ENCODE measurements around the gene RAB3GAP1.
"Not testable (repeated sequence)": the region's sequence is repeated elsewhere in the genome, so short reads cannot be mapped to it uniquely, and the experiment has no call there.

RAB3GAP1 gene

DNA sequence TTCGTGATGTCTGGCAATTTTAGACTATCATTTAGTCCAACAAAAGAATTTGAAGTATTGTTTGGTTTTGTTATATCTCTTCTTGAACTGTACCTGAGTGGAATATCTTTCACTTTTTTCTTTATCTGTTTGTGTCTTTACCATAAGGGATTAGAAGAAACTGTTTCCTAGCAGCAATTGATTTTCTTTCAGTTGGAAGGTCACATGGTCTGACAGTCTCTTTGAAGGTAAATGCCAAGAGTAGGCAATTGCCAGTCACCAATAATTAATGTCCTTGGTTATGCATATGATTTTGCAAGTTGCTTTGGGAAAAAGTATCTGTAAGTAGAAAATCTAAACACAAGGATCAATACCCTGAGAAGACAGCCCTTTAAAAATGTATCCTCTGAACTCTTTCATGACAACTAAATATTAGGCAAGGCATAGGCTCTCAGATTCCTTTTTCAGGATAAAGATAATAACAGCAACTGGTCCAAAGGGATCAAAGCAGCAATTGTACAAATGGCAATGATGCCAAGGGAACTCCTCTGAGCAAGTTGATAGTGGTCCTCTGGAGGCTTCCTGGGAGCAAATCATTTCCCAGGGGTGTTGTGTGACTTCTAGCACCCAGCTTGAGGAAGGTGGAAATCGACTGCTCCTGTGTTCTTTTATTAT is 22.5 kb upstream of the RAB3GAP1 start:
- no peaks in the 10 kb centered on the region for H3K4me1 ChIP-seq (ENCODE audit: control insufficient read depth, insufficient read depth, low read length)
- H3K4me3 ChIP-seq (ENCODE audit: low read depth, low read length): no peak overlapping the region
- no peak overlapping the region for H3K9ac ChIP-seq (ENCODE audit: low read depth, low read length)
- H3K36me3 ChIP-seq (ENCODE audit: control insufficient read depth, insufficient read depth, low read length): no peaks in the 10 kb centered on the region
- no peaks in the 10 kb centered on the region for H3K27me3 ChIP-seq (ENCODE audit: control insufficient read depth, insufficient read depth, low read length)
- H3K9me3 ChIP-seq (ENCODE audit: control insufficient read depth, insufficient read depth, low read length): no peaks in the 10 kb centered on the region

DNA sequence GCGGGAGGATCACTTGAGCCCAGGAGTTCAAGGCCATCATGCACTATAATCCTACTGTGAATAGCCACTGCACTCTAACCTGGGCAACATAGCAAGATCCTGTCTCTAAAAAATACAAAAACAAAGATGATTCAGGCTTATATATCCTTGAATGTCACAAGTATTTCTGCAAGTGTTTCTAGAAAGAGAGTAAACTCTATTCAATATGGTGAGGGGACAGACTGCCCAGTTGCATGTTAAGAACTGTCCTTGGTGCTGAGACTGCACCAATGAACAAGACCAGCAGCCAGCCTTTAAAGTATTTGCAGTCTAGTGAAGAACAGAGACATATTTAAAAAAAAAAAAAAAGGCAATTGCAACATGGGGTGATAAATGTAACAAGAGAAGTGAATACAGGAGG is 21.3 kb upstream of the RAB3GAP1 start:
- Histone ChIP-seq H3K4me1 (ENCODE audit: control insufficient read depth, insufficient read depth, low read length) (no peaks in the 10 kb centered on the region), H3K36me3 (ENCODE audit: control insufficient read depth, insufficient read depth, low read length) (no peaks in the 10 kb centered on the region), H3K4me3 (ENCODE audit: low read depth, low read length) (no peak overlapping the region), H3K9me3 (ENCODE audit: control insufficient read depth, insufficient read depth, low read length) (no peaks in the 10 kb centered on the region), H3K27me3 (ENCODE audit: control insufficient read depth, insufficient read depth, low read length) (no peaks in the 10 kb centered on the region), H3K9ac (ENCODE audit: low read depth, low read length) (no peak overlapping the region)

DNA sequence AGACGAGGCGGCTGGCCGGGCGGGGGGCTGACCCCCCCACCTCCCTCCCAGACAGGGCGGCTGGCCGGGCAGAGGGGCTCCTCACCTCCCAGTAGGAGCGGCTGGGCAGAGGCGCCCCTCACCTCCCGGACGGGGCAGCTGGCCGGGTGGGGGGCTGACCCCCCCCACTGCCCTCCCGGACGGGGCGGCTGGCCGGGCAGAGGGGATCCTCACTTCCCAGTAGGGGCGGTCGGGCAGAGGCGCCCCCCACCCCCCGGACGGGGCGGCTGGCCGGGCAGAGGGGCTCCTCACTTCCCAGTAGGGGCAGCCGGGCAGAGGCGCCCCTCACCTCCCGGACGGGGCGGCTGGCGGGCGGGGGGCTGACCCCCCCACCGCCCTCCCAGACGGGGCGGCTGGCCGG is 18.9 kb upstream of the RAB3GAP1 start:
- not testable (repeated sequence) for H3K27me3 ChIP-seq (ENCODE audit: control insufficient read depth, insufficient read depth, low read length); H3K9ac ChIP-seq (ENCODE audit: low read depth, low read length); H3K9me3 ChIP-seq (ENCODE audit: control insufficient read depth, insufficient read depth, low read length); H3K4me1 ChIP-seq (ENCODE audit: control insufficient read depth, insufficient read depth, low read length); H3K36me3 ChIP-seq (ENCODE audit: control insufficient read depth, insufficient read depth, low read length); H3K4me3 ChIP-seq (ENCODE audit: low read depth, low read length)

DNA sequence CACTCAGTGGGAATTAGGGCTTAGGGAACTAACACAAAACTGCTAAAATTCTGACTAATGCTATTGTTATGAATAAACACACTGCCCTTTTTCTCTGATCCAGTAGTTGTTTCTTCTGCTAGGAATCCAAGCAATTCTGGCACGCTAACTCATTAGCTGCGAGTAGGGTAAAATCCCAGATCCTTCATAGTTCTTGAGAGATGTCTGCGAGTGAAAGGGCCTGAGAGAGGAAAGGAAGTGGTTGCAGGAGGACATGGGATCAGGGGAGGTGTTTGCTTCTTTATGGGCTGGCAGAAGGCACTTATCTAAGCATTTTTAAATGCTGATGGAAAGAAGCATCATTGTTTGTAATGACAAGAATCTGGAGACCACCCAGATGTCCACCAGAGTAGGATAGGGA is 14.3 kb upstream of the RAB3GAP1 start:
- no peaks in the 10 kb centered on the region for H3K27me3 ChIP-seq (ENCODE audit: control insufficient read depth, insufficient read depth, low read length)
- H3K36me3 ChIP-seq (ENCODE audit: control insufficient read depth, insufficient read depth, low read length): no peaks in the 10 kb centered on the region
- no peak overlapping the region for H3K4me3 ChIP-seq (ENCODE audit: low read depth, low read length)
- no peaks in the 10 kb centered on the region for H3K4me1 ChIP-seq (ENCODE audit: control insufficient read depth, insufficient read depth, low read length)
- no peaks in the 10 kb centered on the region for H3K9me3 ChIP-seq (ENCODE audit: control insufficient read depth, insufficient read depth, low read length)
- H3K9ac ChIP-seq (ENCODE audit: low read depth, low read length): no peak overlapping the region

DNA sequence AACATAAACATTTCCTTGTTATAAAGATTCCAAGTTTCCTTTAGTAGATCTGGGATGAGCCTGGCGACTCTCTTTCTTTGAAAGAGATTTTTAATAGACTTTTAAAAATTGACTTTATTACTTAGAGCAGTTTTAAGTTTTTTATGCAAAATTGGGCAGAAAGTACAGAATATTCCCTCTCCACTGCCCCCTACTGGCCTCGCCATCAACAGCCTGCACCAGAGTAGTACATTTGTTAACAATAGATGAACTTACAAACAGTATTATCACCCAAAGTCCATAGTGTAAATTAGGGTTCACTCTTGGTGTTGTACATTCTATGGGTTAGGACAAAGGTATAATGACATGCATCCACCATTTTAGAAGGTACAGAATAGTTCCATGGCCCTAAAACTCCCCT is 8.7 kb upstream of the RAB3GAP1 start:
- no peaks in the 10 kb centered on the region for H3K36me3 ChIP-seq (ENCODE audit: control insufficient read depth, insufficient read depth, low read length)
- H3K27me3 ChIP-seq (ENCODE audit: control insufficient read depth, insufficient read depth, low read length): no peaks in the 10 kb centered on the region
- no peaks in the 10 kb centered on the region for H3K9me3 ChIP-seq (ENCODE audit: control insufficient read depth, insufficient read depth, low read length)
- H3K4me3 ChIP-seq (ENCODE audit: low read depth, low read length): no peak overlapping the region
- H3K4me1 ChIP-seq (ENCODE audit: control insufficient read depth, insufficient read depth, low read length): peaks cover 2% of the 10 kb centered on the region
- H3K9ac ChIP-seq (ENCODE audit: low read depth, low read length): no peak overlapping the region

DNA sequence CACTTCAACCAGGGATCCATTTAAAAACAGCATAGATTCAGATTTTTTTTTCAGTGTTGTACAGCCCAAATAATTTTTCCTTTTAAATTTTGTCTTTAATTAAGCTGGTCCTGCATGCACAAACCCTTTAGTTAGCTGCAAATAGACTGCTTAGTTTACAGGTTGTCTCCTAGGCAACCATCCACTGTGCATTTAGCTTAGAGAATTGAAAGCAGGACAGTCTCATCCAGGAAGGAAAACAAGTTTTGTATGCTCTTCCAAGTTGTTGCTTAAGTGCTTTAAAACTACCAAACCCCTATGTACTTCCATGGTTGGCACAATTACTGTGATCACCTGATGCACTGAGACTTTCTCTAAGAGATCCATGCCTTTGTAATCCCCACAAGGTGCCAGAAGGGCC is 4.8 kb upstream of the RAB3GAP1 start, which contains the start of gene MAP3K19:
TSS of gene MAP3K19 (minus strand) at position 148 of the 400 bp plus-strand sequence. CDS start 22,800 bp downstream, outside the sequence.
- H3K9me3 ChIP-seq (ENCODE audit: control insufficient read depth, insufficient read depth, low read length): no peaks in the 10 kb centered on the region
- no peaks in the 10 kb centered on the region for H3K36me3 ChIP-seq (ENCODE audit: control insufficient read depth, insufficient read depth, low read length)
- peaks cover 5% of the 10 kb centered on the region for H3K4me1 ChIP-seq (ENCODE audit: control insufficient read depth, insufficient read depth, low read length)
- H3K9ac ChIP-seq (ENCODE audit: low read depth, low read length): no peak within 1 kb of the TSS
- no peak within 1 kb of the TSS for H3K4me3 ChIP-seq (ENCODE audit: low read depth, low read length)
- no peaks in the 10 kb centered on the region for H3K27me3 ChIP-seq (ENCODE audit: control insufficient read depth, insufficient read depth, low read length)

DNA sequence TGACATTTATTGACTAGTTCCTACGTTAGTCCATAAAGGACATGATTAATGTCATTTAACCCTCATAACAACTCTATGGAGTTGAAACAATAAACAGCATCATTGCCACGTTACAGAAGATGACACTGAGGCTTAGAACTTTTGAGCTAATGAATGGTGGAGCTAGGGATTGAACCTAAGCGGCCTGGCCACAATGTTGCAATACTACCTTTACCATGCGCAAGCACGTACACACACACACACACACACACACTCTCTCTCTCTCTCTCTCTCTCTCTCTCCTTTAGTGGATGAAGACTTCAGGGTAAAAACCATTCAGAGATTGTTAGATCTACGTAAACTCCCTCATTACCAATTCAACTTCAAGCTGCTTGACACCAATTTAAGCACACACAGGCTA is 4.0 kb upstream of the RAB3GAP1 start:
- no peak overlapping the region for H3K4me3 ChIP-seq (ENCODE audit: low read depth, low read length)
- peaks cover 5% of the 10 kb centered on the region for H3K4me1 ChIP-seq (ENCODE audit: control insufficient read depth, insufficient read depth, low read length)
- no peaks in the 10 kb centered on the region for H3K27me3 ChIP-seq (ENCODE audit: control insufficient read depth, insufficient read depth, low read length)
- no peaks in the 10 kb centered on the region for H3K9me3 ChIP-seq (ENCODE audit: control insufficient read depth, insufficient read depth, low read length)
- no peak overlapping the region for H3K9ac ChIP-seq (ENCODE audit: low read depth, low read length)
- H3K36me3 ChIP-seq (ENCODE audit: control insufficient read depth, insufficient read depth, low read length): no peaks in the 10 kb centered on the region

DNA sequence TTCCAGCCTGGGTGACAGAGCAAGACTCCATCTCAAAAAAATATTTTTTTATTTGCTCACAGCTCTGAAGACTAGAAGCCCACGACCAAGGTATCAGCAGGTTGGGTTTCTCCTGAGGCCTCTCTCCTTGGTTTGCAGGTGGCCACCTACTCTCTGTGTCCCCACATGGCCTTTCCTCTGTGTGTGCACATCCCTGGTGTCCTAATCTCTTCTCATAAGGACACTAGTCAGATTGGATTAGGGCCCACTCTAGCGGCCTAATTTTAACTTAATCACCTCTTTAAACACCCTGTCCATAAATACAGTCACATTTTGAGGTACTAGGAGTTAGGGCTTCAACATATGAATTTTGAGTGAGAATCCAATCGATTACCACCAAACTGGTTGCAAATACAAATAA is 2.0 kb upstream of the RAB3GAP1 start:
- H3K27me3 ChIP-seq (ENCODE audit: control insufficient read depth, insufficient read depth, low read length): no peaks in the 10 kb centered on the region
- H3K9ac ChIP-seq (ENCODE audit: low read depth, low read length): no peak overlapping the region
- H3K9me3 ChIP-seq (ENCODE audit: control insufficient read depth, insufficient read depth, low read length): no peaks in the 10 kb centered on the region
- no peak overlapping the region for H3K4me3 ChIP-seq (ENCODE audit: low read depth, low read length)
- H3K36me3 ChIP-seq (ENCODE audit: control insufficient read depth, insufficient read depth, low read length): no peaks in the 10 kb centered on the region
- H3K4me1 ChIP-seq (ENCODE audit: control insufficient read depth, insufficient read depth, low read length): peaks cover 5% of the 10 kb centered on the region

DNA sequence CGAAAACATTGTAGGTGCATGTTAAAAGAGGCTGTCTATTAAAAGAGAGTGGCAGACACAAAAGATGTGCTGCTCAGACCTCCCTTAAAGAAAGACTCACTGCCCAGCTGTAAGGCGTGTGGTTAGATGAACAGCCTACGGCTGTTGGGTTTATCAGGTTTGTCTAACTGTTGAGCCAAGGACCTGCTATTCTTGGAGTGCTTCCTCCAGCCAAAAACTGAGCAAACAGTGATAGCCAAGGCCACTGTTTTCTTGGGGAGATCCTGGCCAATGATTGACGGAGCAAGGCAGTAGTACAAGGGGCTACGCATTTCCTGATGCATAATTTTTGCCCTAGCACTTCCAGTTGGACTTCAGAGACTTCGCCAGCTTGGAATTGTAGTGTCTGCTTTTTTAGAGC is 1.4 kb upstream of the RAB3GAP1 start:
- H3K9ac ChIP-seq (ENCODE audit: low read depth, low read length): no peak overlapping the region
- no peaks in the 10 kb centered on the region for H3K9me3 ChIP-seq (ENCODE audit: control insufficient read depth, insufficient read depth, low read length)
- H3K4me1 ChIP-seq (ENCODE audit: control insufficient read depth, insufficient read depth, low read length): peaks cover 5% of the 10 kb centered on the region
- H3K36me3 ChIP-seq (ENCODE audit: control insufficient read depth, insufficient read depth, low read length): no peaks in the 10 kb centered on the region
- no peaks in the 10 kb centered on the region for H3K27me3 ChIP-seq (ENCODE audit: control insufficient read depth, insufficient read depth, low read length)
- H3K4me3 ChIP-seq (ENCODE audit: low read depth, low read length): no peak overlapping the region

DNA sequence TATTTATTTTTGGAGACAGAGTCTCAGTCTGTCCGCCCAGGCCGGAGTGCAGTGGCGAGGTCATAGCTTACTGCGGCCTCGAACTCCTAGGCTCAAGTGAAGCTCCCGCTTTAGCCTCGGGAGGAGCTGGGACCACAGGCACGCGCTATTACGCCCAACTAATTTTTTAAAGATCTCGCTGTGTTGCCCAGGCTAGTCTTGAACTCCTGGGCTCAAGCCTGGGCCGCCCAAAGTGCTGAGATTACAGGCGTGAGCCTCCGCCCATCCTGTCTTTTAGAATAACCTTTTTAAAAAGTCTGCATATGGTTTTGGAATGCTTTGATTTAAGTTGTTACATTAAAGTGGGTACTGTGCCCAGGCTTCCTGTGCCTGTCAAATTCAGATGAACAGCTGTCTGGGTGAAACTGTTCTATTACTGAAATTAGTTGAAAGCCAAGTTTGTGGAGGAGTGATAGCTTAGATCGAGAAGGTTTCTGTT is 944 bp downstream of the RAB3GAP1 start:
- Histone ChIP-seq H3K36me3 (ENCODE audit: control insufficient read depth, insufficient read depth, low read length) (no peaks in the 10 kb centered on the region), H3K9me3 (ENCODE audit: control insufficient read depth, insufficient read depth, low read length) (no peaks in the 10 kb centered on the region), H3K4me3 (ENCODE audit: low read depth, low read length) (peak overlapping the region; percentile 99), H3K4me1 (ENCODE audit: control insufficient read depth, insufficient read depth, low read length) (peaks cover 3% of the 10 kb centered on the region), H3K27me3 (ENCODE audit: control insufficient read depth, insufficient read depth, low read length) (no peaks in the 10 kb centered on the region), H3K9ac (ENCODE audit: low read depth, low read length) (peak overlapping the region; percentile 99)

DNA sequence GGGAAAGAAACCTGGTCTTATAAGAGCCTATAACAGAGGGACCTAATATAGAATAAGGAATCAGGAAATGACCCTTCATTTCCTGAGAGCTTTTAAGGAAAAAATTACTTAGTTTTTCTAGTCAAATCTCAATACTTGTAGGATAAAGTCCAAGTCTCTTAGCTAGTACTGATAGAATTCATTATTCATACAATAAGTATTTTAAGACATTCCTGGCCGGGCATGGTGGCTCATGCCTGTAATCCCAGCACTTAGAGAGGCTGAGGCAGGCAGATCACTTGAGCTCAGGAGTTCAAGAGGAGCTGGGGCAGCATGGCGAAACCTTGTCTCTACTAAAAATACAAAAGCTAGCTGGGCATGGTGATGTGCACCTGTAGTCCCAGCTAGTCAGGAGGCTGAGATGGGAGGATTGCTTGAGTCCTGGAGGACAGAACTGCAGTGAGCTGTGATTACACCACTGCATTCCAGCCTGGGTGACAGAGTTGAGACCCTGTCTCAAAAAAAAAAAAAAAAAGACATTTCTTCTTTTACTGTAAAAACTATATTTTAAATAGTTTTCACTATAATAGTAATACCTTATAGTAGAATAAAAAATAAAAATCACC is 3.2 kb downstream of the RAB3GAP1 start:
- peaks cover 3% of the 10 kb centered on the region for H3K4me1 ChIP-seq (ENCODE audit: control insufficient read depth, insufficient read depth, low read length)

DNA sequence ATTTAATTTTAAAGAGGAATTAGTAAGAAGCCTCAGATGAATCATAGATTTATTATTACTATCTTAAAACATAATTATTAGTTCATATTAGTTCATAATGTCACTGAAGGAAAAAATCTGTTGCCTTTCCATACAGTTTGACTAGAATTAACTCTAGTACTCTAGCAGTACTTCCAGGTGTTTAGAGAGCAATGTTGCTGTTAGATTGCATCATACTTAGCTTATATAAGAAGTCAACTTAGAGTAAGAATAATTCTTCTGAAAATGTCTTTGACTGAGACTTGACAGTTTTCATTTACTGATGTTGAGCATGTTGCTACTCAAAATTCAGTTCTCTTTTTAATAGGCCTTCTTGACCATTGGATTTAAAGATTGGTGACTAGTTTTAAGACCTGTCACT is 4.7 kb downstream of the RAB3GAP1 start:
- H3K4me3 ChIP-seq (ENCODE audit: low read depth, low read length): no peak overlapping the region
- H3K36me3 ChIP-seq (ENCODE audit: control insufficient read depth, insufficient read depth, low read length): peaks cover under 1% of the 10 kb centered on the region
- no peak overlapping the region for H3K9ac ChIP-seq (ENCODE audit: low read depth, low read length)
- no peaks in the 10 kb centered on the region for H3K27me3 ChIP-seq (ENCODE audit: control insufficient read depth, insufficient read depth, low read length)
- H3K9me3 ChIP-seq (ENCODE audit: control insufficient read depth, insufficient read depth, low read length): no peaks in the 10 kb centered on the region
- peaks cover under 1% of the 10 kb centered on the region for H3K4me1 ChIP-seq (ENCODE audit: control insufficient read depth, insufficient read depth, low read length)

More for the DNA sequence above, 3.2 kb downstream of the RAB3GAP1 start:
- H3K36me3 ChIP-seq (ENCODE audit: control insufficient read depth, insufficient read depth, low read length): no peaks in the 10 kb centered on the region
- no peak overlapping the region for H3K4me3 ChIP-seq (ENCODE audit: low read depth, low read length)
- H3K9ac ChIP-seq (ENCODE audit: low read depth, low read length): no peak overlapping the region
- no peaks in the 10 kb centered on the region for H3K27me3 ChIP-seq (ENCODE audit: control insufficient read depth, insufficient read depth, low read length)
- no peaks in the 10 kb centered on the region for H3K9me3 ChIP-seq (ENCODE audit: control insufficient read depth, insufficient read depth, low read length)

All from iPS-15b (cell line).